Activated naive CD4-positive, alpha-beta T cell treated with anti-CD3 and anti-CD28 coated beads, Interleukin-2, amount 50 U/mL, for 24 hours (primary cell): ENCODE measurements around the gene SLC5A8.
A peak's percentile ranks its signal among the peaks of the same experiment; 100 is the strongest.

Experiments
- H3K27ac Mint-ChIP-seq: one replicate; pipeline ENCODE4 v1.8.0; 2021; ENCODE audit warnings: mild to moderate bottlenecking, mixed read lengths
- H3K27me3 Mint-ChIP-seq: one replicate; pipeline ENCODE4 v1.8.0; 2021; ENCODE audit warnings: mixed read lengths
- H3K36me3 Mint-ChIP-seq: one replicate; pipeline ENCODE4 v1.8.0; 2021; ENCODE audit warnings: mixed read lengths
- H3K4me1 Mint-ChIP-seq: one replicate; pipeline ENCODE4 v1.8.0; 2021; ENCODE audit warnings: mixed read lengths
- H3K4me3 Mint-ChIP-seq: one replicate; pipeline ENCODE4 v1.8.0; 2021; ENCODE audit warnings: mild to moderate bottlenecking, mixed read lengths
- H3K9me3 Mint-ChIP-seq: one replicate; pipeline ENCODE4 v1.8.0; 2021; ENCODE audit warnings: mixed read lengths

The SLC5A8 gene

GRCh38 chr12:101209319-101210302 is at the start of gene SLC5A8:
SLC5A8 (minus strand) TSS chr12:101210238; CDS start chr12:101209848, 390 bp downstream.
- Mint-ChIP-seq H3K27ac (peak within 1 kb of the TSS; percentile 46), H3K36me3 (no peaks in the 10 kb centered on the region), H3K27me3 (peaks cover 26% of the 10 kb centered on the region), H3K4me1 (no peaks in the 10 kb centered on the region), H3K4me3 (no peak within 1 kb of the TSS), H3K9me3 (peaks cover 7% of the 10 kb centered on the region)

- Mint-ChIP-seq H3K27ac (no peak overlapping the region), H3K4me1 (no peaks in the 10 kb centered on the region), H3K9me3 (no peaks in the 10 kb centered on the region), H3K36me3 (no peaks in the 10 kb centered on the region), H3K4me3 (no peak overlapping the region), H3K27me3 (peaks cover 10% of the 10 kb centered on the region)
Measured at GRCh38 chr12:101257357-101257756, 47.3 kb upstream of the SLC5A8 start.

- Mint-ChIP-seq H3K4me3 (no peak overlapping the region), H3K36me3 (no peaks in the 10 kb centered on the region), H3K9me3 (no peaks in the 10 kb centered on the region), H3K4me1 (no peaks in the 10 kb centered on the region), H3K27ac (no peak overlapping the region), H3K27me3 (peaks cover 10% of the 10 kb centered on the region)
Measured at GRCh38 chr12:101256266-101256665, 46.2 kb upstream of the SLC5A8 start.

GRCh38 chr12:101243616-101244015 is 33.6 kb upstream of the SLC5A8 start:
- Mint-ChIP-seq H3K4me1 (no peaks in the 10 kb centered on the region), H3K27ac (no peak overlapping the region), H3K36me3 (no peaks in the 10 kb centered on the region), H3K4me3 (no peak overlapping the region), H3K27me3 (peaks cover 2% of the 10 kb centered on the region), H3K9me3 (peaks cover 2% of the 10 kb centered on the region)

GRCh38 chr12:101243074-101243473 is 33.0 kb upstream of the SLC5A8 start:
- no peaks in the 10 kb centered on the region for H3K36me3 Mint-ChIP-seq
- H3K4me3 Mint-ChIP-seq, result no peak overlapping the region
- H3K27ac Mint-ChIP-seq, result no peak overlapping the region
- H3K9me3 Mint-ChIP-seq, result peaks cover 7% of the 10 kb centered on the region
- no peaks in the 10 kb centered on the region for H3K4me1 Mint-ChIP-seq
- peaks cover 3% of the 10 kb centered on the region for H3K27me3 Mint-ChIP-seq

GRCh38 chr12:101238800-101239329 is 28.8 kb upstream of the SLC5A8 start:
- H3K36me3 Mint-ChIP-seq, result no peaks in the 10 kb centered on the region
- no peak overlapping the region for H3K4me3 Mint-ChIP-seq
- H3K27ac Mint-ChIP-seq, result no peak overlapping the region
- peaks cover 10% of the 10 kb centered on the region for H3K27me3 Mint-ChIP-seq
- no peaks in the 10 kb centered on the region for H3K4me1 Mint-ChIP-seq
- H3K9me3 Mint-ChIP-seq, result peaks cover 7% of the 10 kb centered on the region

GRCh38 chr12:101238306-101238705 is 28.3 kb upstream of the SLC5A8 start:
- Mint-ChIP-seq H3K27me3 (peaks cover 10% of the 10 kb centered on the region), H3K4me1 (no peaks in the 10 kb centered on the region), H3K4me3 (no peak overlapping the region), H3K27ac (no peak overlapping the region), H3K9me3 (peaks cover 7% of the 10 kb centered on the region), H3K36me3 (no peaks in the 10 kb centered on the region)

GRCh38 chr12:101235686-101236085 is 25.6 kb upstream of the SLC5A8 start:
- Mint-ChIP-seq H3K4me1 (no peaks in the 10 kb centered on the region), H3K36me3 (no peaks in the 10 kb centered on the region), H3K27me3 (peaks cover 15% of the 10 kb centered on the region), H3K27ac (no peak overlapping the region), H3K4me3 (no peak overlapping the region), H3K9me3 (peaks cover 7% of the 10 kb centered on the region)

- Mint-ChIP-seq H3K27ac (no peak overlapping the region), H3K36me3 (no peaks in the 10 kb centered on the region), H3K9me3 (no peaks in the 10 kb centered on the region), H3K4me3 (no peak overlapping the region), H3K27me3 (peaks cover 9% of the 10 kb centered on the region), H3K4me1 (no peaks in the 10 kb centered on the region)
Measured at GRCh38 chr12:101231636-101232035, 21.6 kb upstream of the SLC5A8 start.

GRCh38 chr12:101230547-101230946 is 20.5 kb upstream of the SLC5A8 start:
- no peaks in the 10 kb centered on the region for H3K4me1 Mint-ChIP-seq
- no peak overlapping the region for H3K4me3 Mint-ChIP-seq
- H3K27me3 Mint-ChIP-seq, result peaks cover 11% of the 10 kb centered on the region
- H3K9me3 Mint-ChIP-seq, result no peaks in the 10 kb centered on the region
- no peaks in the 10 kb centered on the region for H3K36me3 Mint-ChIP-seq
- no peak overlapping the region for H3K27ac Mint-ChIP-seq

- no peaks in the 10 kb centered on the region for H3K36me3 Mint-ChIP-seq
- H3K27ac Mint-ChIP-seq, result no peak overlapping the region
- no peaks in the 10 kb centered on the region for H3K4me1 Mint-ChIP-seq
- no peaks in the 10 kb centered on the region for H3K9me3 Mint-ChIP-seq
- no peak overlapping the region for H3K4me3 Mint-ChIP-seq
- peaks cover 9% of the 10 kb centered on the region for H3K27me3 Mint-ChIP-seq
Measured at GRCh38 chr12:101229841-101230241, 19.8 kb upstream of the SLC5A8 start.

- Mint-ChIP-seq H3K36me3 (no peaks in the 10 kb centered on the region), H3K4me1 (no peaks in the 10 kb centered on the region), H3K27me3 (peaks cover 3% of the 10 kb centered on the region), H3K27ac (no peak overlapping the region), H3K9me3 (no peaks in the 10 kb centered on the region), H3K4me3 (no peak overlapping the region)
Measured at GRCh38 chr12:101221301-101221700, 11.3 kb upstream of the SLC5A8 start.

- Mint-ChIP-seq H3K4me3 (no peak overlapping the region), H3K36me3 (no peaks in the 10 kb centered on the region)
Measured at GRCh38 chr12:101216810-101217209, 6.8 kb upstream of the SLC5A8 start.

GRCh38 chr12:101207086-101207780 is 2.8 kb downstream of the SLC5A8 start:
- Mint-ChIP-seq H3K36me3 (no peaks in the 10 kb centered on the region), H3K27me3 (peaks cover 22% of the 10 kb centered on the region), H3K4me1 (no peaks in the 10 kb centered on the region), H3K4me3 (no peak overlapping the region), H3K9me3 (no peaks in the 10 kb centered on the region), H3K27ac (no peak overlapping the region)

More at GRCh38 chr12:101216810-101217209, 6.8 kb upstream of the SLC5A8 start:
- H3K9me3 Mint-ChIP-seq, result peaks cover 12% of the 10 kb centered on the region
- H3K4me1 Mint-ChIP-seq, result no peaks in the 10 kb centered on the region
- peaks cover 12% of the 10 kb centered on the region for H3K27me3 Mint-ChIP-seq
- H3K27ac Mint-ChIP-seq, result no peak overlapping the region

GRCh38 chr12:101204602-101205304 is 5.3 kb downstream of the SLC5A8 start:
- Mint-ChIP-seq H3K27me3 (peaks cover 13% of the 10 kb centered on the region), H3K27ac (no peak overlapping the region), H3K36me3 (no peaks in the 10 kb centered on the region), H3K9me3 (no peaks in the 10 kb centered on the region), H3K4me3 (no peak overlapping the region), H3K4me1 (no peaks in the 10 kb centered on the region)
